Thyroid gland (tissue), 4 donors: Measurements from ENCODE around the gene STMND1. TPM values are rescaled to one million over a fixed set of nuclear protein-coding genes. Genes with fewer than 3 reads are reported as not detected.

Source experiments
- DNase-seq, 2 donors: peaks; one replicate each; pipeline ENCODE4 v3.0.0-alpha.2; 2019
- H3K27ac ChIP-seq, 3 donors: fragments of 200-600 bp; sonication (generic); 1 replicate in 2 of 3; 2 replicates in 1 of 3; pipeline ENCODE4 v1.5.1; 2016 to 2019; ENCODE audit warnings: mild to moderate bottlenecking in 1 of 3, moderate library complexity in 1 of 3
- H3K27me3 ChIP-seq: fragments of 200-600 bp; sonication (generic); one replicate; pipeline ENCODE4 v1.5.1; 2019
- H3K36me3 ChIP-seq, 2 donors: fragments of 200-600 bp; sonication (generic); one replicate each; pipeline ENCODE4 v1.5.1; 2016 to 2019
- H3K4me1 ChIP-seq, 2 donors: fragments of 200-600 bp; sonication (generic); one replicate each; pipeline ENCODE4 v1.5.1; 2017 to 2019
- H3K4me3 ChIP-seq, 3 donors: fragments of 200-600 bp; sonication (generic); replicated peaks in 1 of 3; 1 replicate in 2 of 3; 2 replicates in 1 of 3; pipeline ENCODE4 v1.5.1; 2016; ENCODE audit warnings: mild to moderate bottlenecking in 1 of 3
- H3K9me3 ChIP-seq: fragments of 200-600 bp; sonication (generic); one replicate; pipeline ENCODE4 v1.5.1; 2017
- POLR2A ChIP-seq, 2 donors: fragments of 450-650 bp; IDR thresholded peaks; one replicate each; pipeline ENCODE4 v1.6.1; 2017; ENCODE audit warnings: antibody characterized with exemption in 2 of 2, mild to moderate bottlenecking in 2 of 2, moderate library complexity in 1 of 2
- WGBS, 2 donors: methylation state at CpG; one replicate each; pipeline ENCODE4 v1.1.5; 2017; 5-methylcytosine and 5-hydroxymethylcytosine counted together
- intact Hi-C: fragments of 100-400 bp; cut with DNase I; formaldehyde crosslinking; loops from one replicate; pipeline ENCODE4 v1.15.1; 2023
- total RNA-seq, 4 donors: library from RNA; depleted of rRNA; stranded (reverse); fragments of >200 nt; gene quantifications; one replicate each; pipeline ENCODE4 v1.2.3, GENCODE V29; 2016
- TF ChIP-seq, protein P1 (sequence below), 6 experiments: fragments of 200-600 bp in 3 of 6; fragments of 450-650 bp in 3 of 6; sonication (generic) in 3 of 6; IDR thresholded peaks; one replicate each; pipeline ENCODE4 v1.5.1; 2016 to 2019; ENCODE audit warnings: antibody characterized with exemption in 6 of 6, mild to moderate bottlenecking in 2 of 6, inconsistent platforms in 1 of 6, moderate library complexity in 1 of 6

Gene STMND1
- total RNA-seq: not detected

DNA sequence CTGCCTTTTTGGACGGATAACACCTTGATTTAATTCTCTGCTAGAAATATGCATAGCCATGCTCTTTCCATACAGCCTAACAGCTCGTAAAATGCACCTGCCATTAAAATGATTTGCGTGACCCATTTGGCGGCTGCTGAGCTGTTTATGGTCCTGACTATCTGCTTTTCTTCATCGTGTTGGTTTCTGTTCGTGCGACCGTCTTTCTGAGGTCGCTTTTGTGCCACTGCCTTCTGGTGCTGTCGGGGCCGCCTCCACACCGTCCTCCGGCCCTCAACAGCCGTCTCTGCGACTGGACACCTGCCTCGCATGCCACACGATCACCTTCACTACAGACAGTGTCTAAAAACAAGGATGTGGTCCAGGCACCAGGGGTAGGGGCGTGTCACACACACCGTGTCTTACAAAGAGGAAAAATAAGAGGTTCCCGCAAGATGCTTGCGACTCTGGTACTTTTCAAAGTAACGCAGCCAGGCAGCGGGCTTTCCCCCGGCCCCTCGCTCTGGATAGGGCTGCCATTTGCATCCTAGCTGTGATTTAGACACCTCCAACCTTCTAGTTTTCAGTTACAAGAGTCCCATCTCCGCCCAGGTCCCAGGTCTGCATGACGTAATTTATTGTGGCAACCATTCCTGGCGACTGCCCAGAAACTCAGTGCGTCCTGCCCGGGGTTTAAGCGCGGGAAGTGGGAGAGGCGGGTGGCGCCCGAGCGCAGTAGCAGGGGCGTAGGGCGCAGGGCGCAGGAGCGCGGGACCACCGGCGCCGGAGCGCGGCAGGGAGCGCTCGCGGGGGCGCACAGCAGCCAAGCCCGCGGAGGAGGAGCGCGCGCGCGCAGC lies at the start of gene STMND1:
STMND1 (plus strand) TSS at position 629 of the 836 bp plus-strand sequence. CDS start 208 bp downstream, outside the sequence.
- TF ChIP-seq, protein P1, sequence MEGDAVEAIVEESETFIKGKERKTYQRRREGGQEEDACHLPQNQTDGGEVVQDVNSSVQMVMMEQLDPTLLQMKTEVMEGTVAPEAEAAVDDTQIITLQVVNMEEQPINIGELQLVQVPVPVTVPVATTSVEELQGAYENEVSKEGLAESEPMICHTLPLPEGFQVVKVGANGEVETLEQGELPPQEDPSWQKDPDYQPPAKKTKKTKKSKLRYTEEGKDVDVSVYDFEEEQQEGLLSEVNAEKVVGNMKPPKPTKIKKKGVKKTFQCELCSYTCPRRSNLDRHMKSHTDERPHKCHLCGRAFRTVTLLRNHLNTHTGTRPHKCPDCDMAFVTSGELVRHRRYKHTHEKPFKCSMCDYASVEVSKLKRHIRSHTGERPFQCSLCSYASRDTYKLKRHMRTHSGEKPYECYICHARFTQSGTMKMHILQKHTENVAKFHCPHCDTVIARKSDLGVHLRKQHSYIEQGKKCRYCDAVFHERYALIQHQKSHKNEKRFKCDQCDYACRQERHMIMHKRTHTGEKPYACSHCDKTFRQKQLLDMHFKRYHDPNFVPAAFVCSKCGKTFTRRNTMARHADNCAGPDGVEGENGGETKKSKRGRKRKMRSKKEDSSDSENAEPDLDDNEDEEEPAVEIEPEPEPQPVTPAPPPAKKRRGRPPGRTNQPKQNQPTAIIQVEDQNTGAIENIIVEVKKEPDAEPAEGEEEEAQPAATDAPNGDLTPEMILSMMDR (IDR thresholded peaks at IDR 0.05): no peak
- no peak for TF ChIP-seq POLR2A (IDR thresholded peaks at IDR 0.05)
- 10% methylated on average over 35 to 37 of the region's 57 CpGs for WGBS, 2 donors
- peak within 1 kb of the TSS in 2 of 3 donors; percentile 9 to 17 for H3K4me3 ChIP-seq
- intact Hi-C loops: no loop called here
- H3K4me1 ChIP-seq: peaks cover 0 to 9% of the 10 kb centered on the region in 2 donors
- no peaks in the 10 kb centered on the region for H3K27me3 ChIP-seq
- H3K9me3 ChIP-seq: no peaks in the 10 kb centered on the region
- peak; percentile 47 to 57 for DNase-seq
- no peaks in the 10 kb centered on the region for H3K36me3 ChIP-seq
- no peak within 1 kb of the TSS for H3K27ac ChIP-seq

DNA sequence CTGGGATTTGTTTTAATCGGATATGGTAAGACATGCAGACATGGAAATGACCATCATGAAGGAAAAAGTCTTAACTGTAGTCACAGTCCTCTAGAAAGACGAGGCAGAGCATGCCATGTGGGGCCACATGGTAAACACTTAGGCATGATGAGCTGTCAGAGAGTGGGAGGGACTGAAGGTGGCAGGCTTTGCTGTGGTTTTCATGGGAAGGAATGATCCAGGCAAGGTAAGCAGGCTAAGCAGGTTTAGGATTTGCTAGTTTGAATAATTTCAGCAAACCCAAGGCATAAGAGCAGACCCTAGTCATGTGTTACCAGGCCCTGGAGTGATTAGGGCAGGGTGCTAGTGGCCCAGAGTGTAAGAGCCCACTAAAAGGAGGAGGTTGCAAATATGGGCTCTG lies 47.2 kb upstream of the STMND1 start:
- Histone ChIP-seq H3K27me3 (no peaks in the 10 kb centered on the region), H3K4me1 (no peaks in the 10 kb centered on the region), H3K4me3 (no peak overlapping the region), H3K9me3 (no peaks in the 10 kb centered on the region), H3K36me3 (no peaks in the 10 kb centered on the region), H3K27ac (no peak overlapping the region)
- TF ChIP-seq POLR2A (IDR thresholded peaks at IDR 0.05): no peak
- TF ChIP-seq, protein P1 (IDR thresholded peaks at IDR 0.05): no peak
- intact Hi-C loops: no loop called here
- DNase-seq: no peak
- 93 to 96% methylated on average over 2 of the region's 2 CpGs for WGBS, 2 donors

DNA sequence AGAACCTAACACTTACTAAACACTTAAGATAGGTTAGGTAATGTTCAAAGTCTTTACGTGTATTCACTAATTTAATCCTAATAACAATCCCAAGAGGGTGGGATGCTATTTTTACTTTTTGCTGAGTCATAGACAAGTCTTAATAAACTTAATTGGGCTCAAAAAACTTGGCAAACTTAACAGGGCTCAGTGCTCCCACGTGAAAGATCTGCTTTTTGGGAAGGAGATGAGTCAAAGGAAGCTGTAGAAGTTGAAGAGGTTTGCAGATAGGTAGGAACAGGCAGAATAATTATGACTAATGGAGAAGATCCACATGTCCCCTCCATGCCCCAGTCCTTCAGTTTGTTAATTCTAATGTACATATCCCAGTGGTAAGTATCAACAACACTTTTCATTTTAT lies 44.5 kb upstream of the STMND1 start:
- H3K4me3 ChIP-seq: no peak overlapping the region
- no peak overlapping the region for H3K27ac ChIP-seq
- H3K9me3 ChIP-seq: no peaks in the 10 kb centered on the region
- TF ChIP-seq, protein P1 (IDR thresholded peaks at IDR 0.05): no peak
- TF ChIP-seq POLR2A (IDR thresholded peaks at IDR 0.05): no peak
- H3K4me1 ChIP-seq: no peaks in the 10 kb centered on the region
- H3K27me3 ChIP-seq: no peaks in the 10 kb centered on the region
- intact Hi-C loops: no loop called here
- DNase-seq: no peak
- 59 to 67% methylated on average over 2 of the region's 2 CpGs for WGBS, 2 donors
- no peaks in the 10 kb centered on the region for H3K36me3 ChIP-seq

DNA sequence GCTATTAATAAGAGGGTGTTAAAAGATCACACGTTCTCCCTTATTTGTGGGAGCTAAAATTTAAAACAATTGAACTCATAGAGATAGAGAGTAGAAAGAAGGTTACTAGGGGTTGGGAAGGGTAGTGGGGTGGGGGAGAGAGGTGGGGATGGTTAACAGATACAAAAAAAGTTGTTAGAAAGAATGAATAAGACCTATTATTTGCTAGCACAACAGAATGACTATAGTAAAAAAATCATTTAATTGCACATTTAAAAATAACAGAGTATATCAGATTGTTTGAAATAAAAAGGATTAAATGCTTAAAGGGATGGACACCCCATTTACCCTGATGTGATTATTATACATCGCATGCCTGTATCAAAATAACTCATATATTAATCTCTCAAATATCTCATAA lies 43.3 kb upstream of the STMND1 start:
- Histone ChIP-seq H3K27ac (no peak overlapping the region), H3K4me3 (no peak overlapping the region), H3K4me1 (no peaks in the 10 kb centered on the region), H3K36me3 (no peaks in the 10 kb centered on the region), H3K9me3 (no peaks in the 10 kb centered on the region), H3K27me3 (no peaks in the 10 kb centered on the region)
- 70 to 86% methylated on average over 2 of the region's 2 CpGs for WGBS, 2 donors
- no peak for DNase-seq
- TF ChIP-seq, protein P1 (IDR thresholded peaks at IDR 0.05): no peak
- no peak for TF ChIP-seq POLR2A (IDR thresholded peaks at IDR 0.05)
- intact Hi-C loops: no loop called here

DNA sequence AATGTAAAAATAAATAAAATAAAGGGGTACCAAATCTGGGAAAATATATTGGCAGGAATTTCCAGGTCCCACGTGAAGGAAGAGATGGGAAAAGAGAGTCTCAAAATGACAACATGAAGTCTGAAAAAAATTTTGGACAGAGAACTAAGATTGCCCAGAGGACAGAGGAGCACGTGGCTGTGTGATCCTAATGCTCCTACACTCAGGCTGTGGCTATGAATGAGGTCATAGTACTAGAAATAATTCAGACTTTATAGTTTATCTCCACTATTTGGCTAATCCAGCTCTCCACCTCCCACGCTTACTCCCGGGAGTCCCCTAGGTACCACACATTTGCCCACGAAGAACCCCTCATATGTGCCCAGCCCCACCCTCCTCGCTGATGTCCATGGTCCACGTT lies 42.8 kb upstream of the STMND1 start:
- no peaks in the 10 kb centered on the region for H3K27me3 ChIP-seq
- 73 to 85% methylated on average over 7 of the region's 7 CpGs for WGBS, 2 donors
- DNase-seq: no peak
- no peak overlapping the region for H3K27ac ChIP-seq
- H3K9me3 ChIP-seq: no peaks in the 10 kb centered on the region
- no peak for TF ChIP-seq POLR2A (IDR thresholded peaks at IDR 0.05)
- TF ChIP-seq, protein P1 (IDR thresholded peaks at IDR 0.05): no peak
- H3K4me3 ChIP-seq: no peak overlapping the region
- H3K36me3 ChIP-seq: no peaks in the 10 kb centered on the region
- no peaks in the 10 kb centered on the region for H3K4me1 ChIP-seq
- intact Hi-C loops: no loop called here
